ENCODE measurements around the gene PRKCG. TPM values are rescaled to one million over a fixed set of nuclear protein-coding genes. Genes with fewer than 3 reads are reported as not detected.

The PRKCG gene
- total RNA-seq, 1 donor, result under 0.01 TPM

DNA sequence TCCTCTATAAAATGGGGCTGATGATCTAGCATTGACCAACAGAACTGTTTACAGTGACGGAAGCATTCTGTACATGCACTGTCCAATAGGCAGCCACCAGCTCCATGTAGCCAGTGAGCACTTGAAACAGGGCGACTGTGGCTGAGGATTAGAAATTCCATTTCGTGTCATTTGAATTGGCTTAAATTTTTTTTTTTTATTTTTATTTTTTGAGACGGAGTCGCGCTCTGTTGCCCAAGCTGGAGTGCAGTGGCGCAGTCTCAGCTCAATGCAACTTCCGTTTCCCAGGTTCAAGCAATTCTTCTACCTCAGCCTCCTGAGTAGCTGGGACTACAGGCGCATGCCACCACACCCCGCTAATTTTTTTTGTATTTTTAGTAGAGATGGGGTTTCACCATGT, 3.0 kb downstream of the PRKCG start:
- no peak for DNase-seq (ENCODE audit: insufficient read length, low spot score, missing footprints)
- TF ChIP-seq, protein P1, sequence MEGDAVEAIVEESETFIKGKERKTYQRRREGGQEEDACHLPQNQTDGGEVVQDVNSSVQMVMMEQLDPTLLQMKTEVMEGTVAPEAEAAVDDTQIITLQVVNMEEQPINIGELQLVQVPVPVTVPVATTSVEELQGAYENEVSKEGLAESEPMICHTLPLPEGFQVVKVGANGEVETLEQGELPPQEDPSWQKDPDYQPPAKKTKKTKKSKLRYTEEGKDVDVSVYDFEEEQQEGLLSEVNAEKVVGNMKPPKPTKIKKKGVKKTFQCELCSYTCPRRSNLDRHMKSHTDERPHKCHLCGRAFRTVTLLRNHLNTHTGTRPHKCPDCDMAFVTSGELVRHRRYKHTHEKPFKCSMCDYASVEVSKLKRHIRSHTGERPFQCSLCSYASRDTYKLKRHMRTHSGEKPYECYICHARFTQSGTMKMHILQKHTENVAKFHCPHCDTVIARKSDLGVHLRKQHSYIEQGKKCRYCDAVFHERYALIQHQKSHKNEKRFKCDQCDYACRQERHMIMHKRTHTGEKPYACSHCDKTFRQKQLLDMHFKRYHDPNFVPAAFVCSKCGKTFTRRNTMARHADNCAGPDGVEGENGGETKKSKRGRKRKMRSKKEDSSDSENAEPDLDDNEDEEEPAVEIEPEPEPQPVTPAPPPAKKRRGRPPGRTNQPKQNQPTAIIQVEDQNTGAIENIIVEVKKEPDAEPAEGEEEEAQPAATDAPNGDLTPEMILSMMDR (IDR thresholded peaks at IDR 0.05; ENCODE audit: extremely low read depth, low read depth, low read length), result no peak
- H4K20me1 ChIP-seq (ENCODE audit: insufficient read depth, low read length), result no peaks in the 10 kb centered on the region
- H3K27ac ChIP-seq (ENCODE audit: low read depth, low read length), result no peak overlapping the region
- H3K36me3 ChIP-seq (ENCODE audit: insufficient read depth, low read length), result no peaks in the 10 kb centered on the region
- no peak overlapping the region for H3K4me3 ChIP-seq (ENCODE audit: insufficient read depth, low read length)
- H3K4me1 ChIP-seq (ENCODE audit: insufficient read depth, low read length), result peaks cover 11% of the 10 kb centered on the region
- H3K79me2 ChIP-seq (ENCODE audit: insufficient read depth, low read length), result no peaks in the 10 kb centered on the region
- H3K27me3 ChIP-seq (ENCODE audit: insufficient read depth, low read length), result peaks cover 51% of the 10 kb centered on the region
- no peak overlapping the region for H2AFZ ChIP-seq (ENCODE audit: low read length)
- no peak overlapping the region for H3K4me2 ChIP-seq (ENCODE audit: insufficient read depth, low read length)
- no peaks in the 10 kb centered on the region for H3K9me3 ChIP-seq (ENCODE audit: low read depth, low read length)

DNA sequence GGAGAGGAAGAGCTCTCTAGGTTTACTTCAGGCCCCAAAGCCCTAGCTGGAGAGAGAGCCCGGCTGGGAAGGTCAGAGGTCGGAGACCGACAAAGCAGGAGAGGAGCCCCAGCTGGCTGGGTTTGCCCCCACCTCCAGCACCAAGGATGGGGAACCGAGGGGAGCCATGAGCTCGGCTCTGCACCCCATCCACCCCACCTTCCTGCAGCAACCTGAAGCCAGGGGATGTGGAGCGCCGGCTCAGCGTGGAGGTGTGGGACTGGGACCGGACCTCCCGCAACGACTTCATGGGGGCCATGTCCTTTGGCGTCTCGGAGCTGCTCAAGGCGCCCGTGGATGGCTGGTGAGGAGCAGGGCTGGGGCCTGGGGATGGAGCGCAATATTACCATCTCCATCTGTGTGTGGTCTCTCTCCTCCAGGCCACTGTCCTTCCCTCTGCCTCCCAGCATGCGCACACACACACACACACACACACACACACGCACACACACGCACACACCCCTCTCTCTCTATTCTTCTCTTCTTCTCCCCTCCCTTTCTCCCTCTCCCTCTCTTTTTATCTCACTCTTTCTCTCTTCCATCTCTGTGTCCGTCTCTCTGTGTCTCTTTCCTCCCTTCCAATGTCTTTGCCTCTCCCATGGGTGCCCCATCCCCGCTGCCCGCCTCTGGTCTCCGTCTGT, 10.4 kb downstream of the PRKCG start:
- H4K20me1 ChIP-seq (ENCODE audit: insufficient read depth, low read length), result no peaks in the 10 kb centered on the region
- DNase-seq (ENCODE audit: insufficient read length, low spot score, missing footprints), result peak; percentile 50
- no peaks in the 10 kb centered on the region for H3K9me3 ChIP-seq (ENCODE audit: low read depth, low read length)
- H3K4me2 ChIP-seq (ENCODE audit: insufficient read depth, low read length), result no peak overlapping the region
- H3K79me2 ChIP-seq (ENCODE audit: insufficient read depth, low read length), result no peaks in the 10 kb centered on the region
- H3K27ac ChIP-seq (ENCODE audit: low read depth, low read length), result no peak overlapping the region
- peaks cover 9% of the 10 kb centered on the region for H3K27me3 ChIP-seq (ENCODE audit: insufficient read depth, low read length)
- TF ChIP-seq, protein P1 (IDR thresholded peaks at IDR 0.05; ENCODE audit: extremely low read depth, low read depth, low read length), result no peak
- H3K4me1 ChIP-seq (ENCODE audit: insufficient read depth, low read length), result no peaks in the 10 kb centered on the region
- no peak overlapping the region for H3K4me3 ChIP-seq (ENCODE audit: insufficient read depth, low read length)
- no peak overlapping the region for H2AFZ ChIP-seq (ENCODE audit: low read length)
- no peaks in the 10 kb centered on the region for H3K36me3 ChIP-seq (ENCODE audit: insufficient read depth, low read length)

DNA sequence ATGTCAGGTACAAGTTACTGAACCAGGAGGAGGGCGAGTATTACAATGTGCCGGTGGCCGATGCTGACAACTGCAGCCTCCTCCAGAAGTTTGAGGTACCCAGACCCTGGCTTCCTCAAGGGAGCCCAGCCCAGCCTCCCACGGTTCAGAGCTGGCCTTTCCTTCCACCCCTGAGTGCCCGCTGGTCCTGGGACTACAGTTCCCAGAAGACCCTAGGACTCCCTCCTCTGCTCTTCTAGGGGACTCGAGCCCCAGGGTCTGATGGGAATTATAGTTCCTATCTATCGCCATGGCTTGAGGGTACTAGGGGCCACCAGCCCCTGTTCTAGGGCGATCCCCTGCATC, 11.0 kb downstream of the PRKCG start:
- Histone ChIP-seq H3K9me3 (ENCODE audit: low read depth, low read length) (no peaks in the 10 kb centered on the region), H4K20me1 (ENCODE audit: insufficient read depth, low read length) (no peaks in the 10 kb centered on the region), H3K27me3 (ENCODE audit: insufficient read depth, low read length) (peaks cover 9% of the 10 kb centered on the region), H3K4me2 (ENCODE audit: insufficient read depth, low read length) (no peak overlapping the region), H2AFZ (ENCODE audit: low read length) (no peak overlapping the region), H3K4me3 (ENCODE audit: insufficient read depth, low read length) (no peak overlapping the region), H3K79me2 (ENCODE audit: insufficient read depth, low read length) (no peaks in the 10 kb centered on the region), H3K4me1 (ENCODE audit: insufficient read depth, low read length) (no peaks in the 10 kb centered on the region), H3K27ac (ENCODE audit: low read depth, low read length) (no peak overlapping the region), H3K36me3 (ENCODE audit: insufficient read depth, low read length) (no peaks in the 10 kb centered on the region)
- TF ChIP-seq, protein P1 (IDR thresholded peaks at IDR 0.05; ENCODE audit: extremely low read depth, low read depth, low read length), result no peak
- DNase-seq (ENCODE audit: insufficient read length, low spot score, missing footprints), result peak; percentile 88

DNA sequence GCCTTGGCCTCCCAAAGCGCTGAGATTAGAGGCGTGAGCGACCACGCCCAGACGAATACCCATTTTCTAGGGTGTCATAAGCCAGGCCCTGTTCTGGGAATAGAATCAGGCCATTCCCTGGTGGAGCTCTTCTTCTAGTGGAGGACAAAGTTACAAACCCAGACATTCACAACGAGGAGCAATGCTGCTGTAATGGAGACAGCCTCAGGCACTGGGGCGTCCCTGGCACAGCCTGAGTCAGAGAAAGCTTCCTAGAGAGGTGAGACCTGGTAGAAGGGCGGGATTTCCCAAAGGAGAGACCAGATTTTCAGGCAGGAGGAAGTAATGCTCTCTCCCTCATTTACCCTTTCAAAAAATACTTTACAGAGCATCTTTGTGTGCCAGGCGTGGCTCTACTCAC, 12.7 kb downstream of the PRKCG start:
- H3K36me3 ChIP-seq (ENCODE audit: insufficient read depth, low read length), result no peaks in the 10 kb centered on the region
- H3K27me3 ChIP-seq (ENCODE audit: insufficient read depth, low read length), result peaks cover 9% of the 10 kb centered on the region
- no peaks in the 10 kb centered on the region for H3K4me1 ChIP-seq (ENCODE audit: insufficient read depth, low read length)
- no peak overlapping the region for H3K27ac ChIP-seq (ENCODE audit: low read depth, low read length)
- no peaks in the 10 kb centered on the region for H4K20me1 ChIP-seq (ENCODE audit: insufficient read depth, low read length)
- TF ChIP-seq, protein P1 (IDR thresholded peaks at IDR 0.05; ENCODE audit: extremely low read depth, low read depth, low read length), result no peak
- no peak overlapping the region for H3K4me2 ChIP-seq (ENCODE audit: insufficient read depth, low read length)
- H3K9me3 ChIP-seq (ENCODE audit: low read depth, low read length), result no peaks in the 10 kb centered on the region
- peak; percentile 42 for DNase-seq (ENCODE audit: insufficient read length, low spot score, missing footprints)
- H2AFZ ChIP-seq (ENCODE audit: low read length), result no peak overlapping the region
- H3K79me2 ChIP-seq (ENCODE audit: insufficient read depth, low read length), result no peaks in the 10 kb centered on the region
- no peak overlapping the region for H3K4me3 ChIP-seq (ENCODE audit: insufficient read depth, low read length)

Measured in osteoblast (primary cell).